ENCODE results near the gene BHMT2.

DNA sequence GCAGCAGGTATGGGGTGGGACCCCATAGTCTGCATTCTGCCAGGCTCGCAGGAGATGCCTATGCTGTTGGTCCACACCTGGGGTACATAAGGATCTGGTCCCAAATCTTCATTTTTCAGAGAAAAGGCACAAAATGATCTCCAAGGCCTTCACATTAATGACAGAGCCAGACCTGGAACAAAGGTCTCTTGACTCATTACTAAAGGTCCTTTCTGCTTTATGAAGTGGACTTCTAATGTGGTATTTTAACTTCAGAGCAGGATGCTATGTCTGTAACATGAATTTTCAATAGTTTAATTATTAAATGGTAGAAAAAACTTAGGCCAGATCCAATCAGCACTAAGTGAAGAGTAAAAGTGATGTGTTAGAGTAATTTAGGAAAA is 38.1 kb upstream of the BHMT2 start:
- no peak for TF ChIP-seq CTCF (conservative IDR thresholded peaks at IDR 0.05; ENCODE audit: low read length)
- no peak for TF ChIP-seq EZH2phosphoT487 (IDR thresholded peaks at IDR 0.05; ENCODE audit: borderline replicate concordance)
